NAMALWA (cell line): ENCODE data around the gene B9D2.

ENCODE experiments used
- DNase-seq: peaks from one replicate; pipeline ENCODE4 v3.0.0-alpha.2; 2015; ENCODE audit warnings: low spot score

Gene B9D2

GRCh38 chr19:41327576-41328156 lies 36.3 kb downstream of the B9D2 start:
- DNase-seq = peak; percentile 76

GRCh38 chr19:41327076-41327575 lies 36.8 kb downstream of the B9D2 start:
- no peak for DNase-seq

- DNase-seq = peak; percentile 84
Measured at GRCh38 chr19:41325947-41326706, 37.8 kb downstream of the B9D2 start.

- no peak for DNase-seq
Measured at GRCh38 chr19:41325640-41325946, 38.4 kb downstream of the B9D2 start.

GRCh38 chr19:41324921-41325639 lies 38.9 kb downstream of the B9D2 start:
- no peak for DNase-seq

GRCh38 chr19:41324231-41324702 lies 39.7 kb downstream of the B9D2 start:
- no peak for DNase-seq

GRCh38 chr19:41323430-41324125 lies 40.4 kb downstream of the B9D2 start:
- no peak for DNase-seq

GRCh38 chr19:41323023-41323422 lies 40.9 kb downstream of the B9D2 start:
- no peak for DNase-seq

- no peak for DNase-seq
Measured at GRCh38 chr19:41322451-41322850, 41.5 kb downstream of the B9D2 start.

- DNase-seq = no peak
Measured at GRCh38 chr19:41321600-41322270, 42.2 kb downstream of the B9D2 start.

- DNase-seq = no peak
Measured at GRCh38 chr19:41321204-41321599, 42.7 kb downstream of the B9D2 start.

GRCh38 chr19:41320568-41320967 lies 43.4 kb downstream of the B9D2 start:
- no peak for DNase-seq

- no peak for DNase-seq
Measured at GRCh38 chr19:41320185-41320518, 43.8 kb downstream of the B9D2 start.

- DNase-seq = no peak
Measured at GRCh38 chr19:41319500-41320184, 44.3 kb downstream of the B9D2 start.

- no peak for DNase-seq
Measured at GRCh38 chr19:41318696-41319499, 45.1 kb downstream of the B9D2 start.

- no peak for DNase-seq
Measured at GRCh38 chr19:41316306-41316920, 47.5 kb downstream of the B9D2 start.

GRCh38 chr19:41311613-41312012 lies 52.3 kb downstream of the B9D2 start:
- DNase-seq = no peak

GRCh38 chr19:41311072-41311471 lies 52.9 kb downstream of the B9D2 start:
- DNase-seq = no peak

- peak; percentile 91 for DNase-seq
Measured at GRCh38 chr19:41310033-41310831, 53.7 kb downstream of the B9D2 start, which contains the start of gene CCDC97. Gene CCDC97 (plus strand): TSS chr19:41310172. CDS start chr19:41310311, 139 bp downstream.
